Measurements from ENCODE around the gene RBM46.

Gene RBM46, protein sequence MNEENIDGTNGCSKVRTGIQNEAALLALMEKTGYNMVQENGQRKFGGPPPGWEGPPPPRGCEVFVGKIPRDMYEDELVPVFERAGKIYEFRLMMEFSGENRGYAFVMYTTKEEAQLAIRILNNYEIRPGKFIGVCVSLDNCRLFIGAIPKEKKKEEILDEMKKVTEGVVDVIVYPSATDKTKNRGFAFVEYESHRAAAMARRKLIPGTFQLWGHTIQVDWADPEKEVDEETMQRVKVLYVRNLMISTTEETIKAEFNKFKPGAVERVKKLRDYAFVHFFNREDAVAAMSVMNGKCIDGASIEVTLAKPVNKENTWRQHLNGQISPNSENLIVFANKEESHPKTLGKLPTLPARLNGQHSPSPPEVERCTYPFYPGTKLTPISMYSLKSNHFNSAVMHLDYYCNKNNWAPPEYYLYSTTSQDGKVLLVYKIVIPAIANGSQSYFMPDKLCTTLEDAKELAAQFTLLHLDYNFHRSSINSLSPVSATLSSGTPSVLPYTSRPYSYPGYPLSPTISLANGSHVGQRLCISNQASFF

DNA sequence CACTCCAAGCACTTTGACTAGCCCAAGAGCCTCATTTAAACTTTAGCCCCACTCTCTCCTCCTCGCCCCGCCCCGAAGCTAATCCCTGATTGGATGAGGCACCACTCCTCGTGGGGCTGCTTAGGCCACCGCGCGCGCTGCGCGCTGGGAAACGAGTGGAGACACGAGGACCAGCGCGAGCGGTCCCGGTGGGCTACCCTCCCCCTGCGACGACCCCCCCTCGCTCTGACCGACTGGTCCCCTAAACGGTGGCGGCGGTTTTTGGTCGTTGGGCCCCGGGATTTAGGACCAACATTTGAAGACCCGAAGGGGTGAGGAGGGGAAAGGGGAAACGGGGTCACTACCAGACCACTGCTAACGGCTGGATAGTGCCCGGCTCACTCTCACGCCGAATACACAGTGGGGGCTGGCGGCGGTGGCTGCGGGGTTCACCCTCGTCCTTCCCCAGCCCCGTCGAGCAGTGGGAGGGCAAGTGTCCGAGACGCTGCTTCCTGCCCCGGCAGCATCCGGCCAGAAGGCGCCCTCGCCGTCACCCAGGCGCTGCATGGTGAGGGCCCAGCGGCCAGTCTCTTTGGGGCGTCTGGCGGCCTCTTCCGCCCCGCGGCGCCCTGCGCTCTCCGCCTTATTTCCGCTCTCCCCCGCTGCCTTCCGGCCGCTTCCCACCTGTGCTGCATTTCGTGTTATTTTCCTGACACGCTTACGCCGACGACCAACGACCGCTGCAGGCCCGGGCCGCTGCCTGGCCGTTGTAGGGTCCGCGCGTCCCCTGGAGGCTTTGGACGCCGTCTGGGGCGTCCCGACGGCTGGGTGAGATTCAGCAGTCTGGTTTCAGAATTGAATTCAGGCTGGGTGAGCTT is at the start of gene RBM46:
Gene RBM46 (plus strand): TSS at position 147 of the 857 bp plus-strand sequence. CDS start 15,481 bp downstream, outside the sequence.
- no peaks in the 10 kb centered on the region for H3K4me1 ChIP-seq
- no peak within 1 kb of the TSS for H3K4me3 ChIP-seq
- H3K9me3 ChIP-seq (replicated peaks in 1 of 11), result peaks cover 9 to 15% (median 13%) of the 10 kb centered on the region in 11 experiments; a peak in 21 of 22 replicates
- TF ChIP-seq Cebpa-rat (IDR thresholded peaks at IDR 0.05), result no peak
- H3K9ac ChIP-seq, result no peak within 1 kb of the TSS
- no peaks in the 10 kb centered on the region for H4K20me1 ChIP-seq
- H3K27ac ChIP-seq, result no peak within 1 kb of the TSS
- H3K36me3 ChIP-seq, result no peaks in the 10 kb centered on the region
- H3K4me2 ChIP-seq, result no peak within 1 kb of the TSS
- no peaks in the 10 kb centered on the region for H3K27me3 ChIP-seq

DNA sequence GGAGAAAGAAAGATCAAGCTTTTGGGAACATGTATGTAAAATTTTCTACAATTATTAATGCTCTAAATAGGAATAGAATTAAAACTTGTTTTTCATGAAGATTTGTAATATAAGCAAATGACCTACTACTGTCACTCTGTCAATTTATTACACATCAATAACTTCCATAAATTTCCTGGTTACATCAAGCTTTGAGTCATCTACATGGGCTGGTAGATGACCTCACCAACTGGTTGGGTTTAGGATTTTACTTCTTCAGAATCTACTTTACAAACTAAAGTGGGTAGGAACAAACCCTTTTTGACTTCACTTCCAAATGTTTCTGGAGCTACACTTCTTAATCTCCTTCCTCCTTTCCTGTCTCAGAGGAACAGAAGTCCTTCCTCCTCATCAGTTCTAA is 49.3 kb upstream of the RBM46 start:
- no peak overlapping the region for H3K9ac ChIP-seq

GRCh38 chr4:154732669-154733068 is 48.4 kb upstream of the RBM46 start:
- Histone ChIP-seq H3K9me3 (replicated peaks in 1 of 11) (no peaks in the 10 kb centered on the region), H3K27ac (no peak overlapping the region), H3K27me3 (no peaks in the 10 kb centered on the region), H3K4me3 (no peak overlapping the region), H3K36me3 (no peaks in the 10 kb centered on the region), H3K4me2 (no peak overlapping the region), H3K4me1 (no peaks in the 10 kb centered on the region), H4K20me1 (no peaks in the 10 kb centered on the region), H3K9ac (no peak overlapping the region)
- TF ChIP-seq Cebpa-rat (IDR thresholded peaks at IDR 0.05), result no peak

More for the DNA sequence above, 49.3 kb upstream of the RBM46 start:
- no peaks in the 10 kb centered on the region for H3K36me3 ChIP-seq
- TF ChIP-seq Cebpa-rat (IDR thresholded peaks at IDR 0.05), result no peak
- no peaks in the 10 kb centered on the region for H3K4me1 ChIP-seq
- H3K9me3 ChIP-seq (replicated peaks in 1 of 11), result no peaks in the 10 kb centered on the region
- no peak overlapping the region for H3K4me2 ChIP-seq
- no peaks in the 10 kb centered on the region for H3K27me3 ChIP-seq
- H4K20me1 ChIP-seq, result no peaks in the 10 kb centered on the region
- no peak overlapping the region for H3K27ac ChIP-seq
- H3K4me3 ChIP-seq, result no peak overlapping the region

GRCh38 chr4:154736770-154737169 is 44.3 kb upstream of the RBM46 start:
- no peak overlapping the region for H3K4me2 ChIP-seq
- no peak overlapping the region for H3K9ac ChIP-seq
- peaks cover 0 to 8% (median 1%) of the 10 kb centered on the region in 11 experiments; a peak in 15 of 22 replicates for H3K9me3 ChIP-seq (replicated peaks in 1 of 11)
- no peak overlapping the region for H3K27ac ChIP-seq
- H3K4me1 ChIP-seq, result no peaks in the 10 kb centered on the region
- no peaks in the 10 kb centered on the region for H3K36me3 ChIP-seq
- no peak overlapping the region for H3K4me3 ChIP-seq
- no peaks in the 10 kb centered on the region for H3K27me3 ChIP-seq
- no peaks in the 10 kb centered on the region for H4K20me1 ChIP-seq
- TF ChIP-seq Cebpa-rat (IDR thresholded peaks at IDR 0.05), result no peak

DNA sequence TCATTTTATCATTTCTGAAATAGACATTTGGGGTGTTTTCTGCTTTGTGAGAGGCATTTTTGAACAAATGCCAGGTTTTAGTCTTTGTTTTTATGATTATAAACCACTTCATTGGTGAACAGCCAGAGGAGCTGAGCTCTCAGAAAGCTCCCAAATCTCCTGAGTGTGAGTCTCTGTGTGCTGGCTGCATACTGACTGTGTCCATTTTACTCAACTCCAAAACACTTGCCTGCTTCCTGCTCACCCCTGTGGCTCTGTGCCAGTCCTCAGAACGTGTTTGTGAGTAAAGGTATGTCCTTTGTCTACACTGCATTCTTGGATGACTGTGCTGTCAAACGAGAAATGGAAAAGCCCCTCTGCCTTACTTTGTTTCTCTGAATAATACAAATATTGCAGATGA is 42.6 kb upstream of the RBM46 start:
- no peak overlapping the region for H3K27ac ChIP-seq

DNA sequence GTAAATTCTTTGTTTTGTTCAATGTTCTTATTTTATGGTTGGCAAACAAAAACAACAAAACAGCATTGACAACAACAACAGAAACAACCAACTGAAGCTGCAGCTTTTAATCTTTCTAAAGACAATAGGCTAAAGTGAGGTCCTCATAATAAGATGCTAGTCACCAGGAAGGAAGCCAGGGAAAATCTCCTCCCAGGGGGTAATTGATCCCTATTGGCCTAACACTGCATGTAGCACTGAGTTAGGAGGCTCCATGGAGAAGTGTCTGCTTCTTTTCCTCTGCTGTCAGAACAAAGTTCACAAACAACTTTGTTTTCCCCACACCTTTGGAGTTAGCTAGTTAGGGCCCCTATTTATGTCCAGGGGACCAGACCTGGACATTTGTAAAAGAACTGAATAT is 42.0 kb upstream of the RBM46 start:
- H3K27ac ChIP-seq, result no peak overlapping the region
- TF ChIP-seq Cebpa-rat (IDR thresholded peaks at IDR 0.05), result no peak
- no peaks in the 10 kb centered on the region for H3K4me1 ChIP-seq
- no peaks in the 10 kb centered on the region for H3K27me3 ChIP-seq
- no peak overlapping the region for H3K4me3 ChIP-seq
- no peaks in the 10 kb centered on the region for H3K36me3 ChIP-seq
- H4K20me1 ChIP-seq, result no peaks in the 10 kb centered on the region
- H3K4me2 ChIP-seq, result no peak overlapping the region
- peaks cover 21 to 31% (median 22%) of the 10 kb centered on the region in 11 experiments for H3K9me3 ChIP-seq (replicated peaks in 1 of 11)
- no peak overlapping the region for H3K9ac ChIP-seq

More for the DNA sequence above, 42.6 kb upstream of the RBM46 start:
- peaks cover 14 to 24% (median 15%) of the 10 kb centered on the region in 11 experiments for H3K9me3 ChIP-seq (replicated peaks in 1 of 11)
- H3K36me3 ChIP-seq, result no peaks in the 10 kb centered on the region
- no peaks in the 10 kb centered on the region for H4K20me1 ChIP-seq
- no peaks in the 10 kb centered on the region for H3K4me1 ChIP-seq
- TF ChIP-seq Cebpa-rat (IDR thresholded peaks at IDR 0.05), result no peak
- no peaks in the 10 kb centered on the region for H3K27me3 ChIP-seq
- no peak overlapping the region for H3K4me2 ChIP-seq
- H3K9ac ChIP-seq, result no peak overlapping the region
- no peak overlapping the region for H3K4me3 ChIP-seq

- no peak overlapping the region for H3K4me2 ChIP-seq
- H3K27me3 ChIP-seq, result no peaks in the 10 kb centered on the region
- no peaks in the 10 kb centered on the region for H3K4me1 ChIP-seq
- H3K9me3 ChIP-seq (replicated peaks in 1 of 11), result peaks cover 28 to 43% (median 30%) of the 10 kb centered on the region in 11 experiments
- H4K20me1 ChIP-seq, result no peaks in the 10 kb centered on the region
- H3K27ac ChIP-seq, result no peak overlapping the region
- no peak overlapping the region for H3K4me3 ChIP-seq
- H3K36me3 ChIP-seq, result no peaks in the 10 kb centered on the region
- TF ChIP-seq Cebpa-rat (IDR thresholded peaks at IDR 0.05), result no peak
- no peak overlapping the region for H3K9ac ChIP-seq
These were observed 40.6 kb upstream of the RBM46 start for GRCh38 chr4:154740462-154740861.

DNA sequence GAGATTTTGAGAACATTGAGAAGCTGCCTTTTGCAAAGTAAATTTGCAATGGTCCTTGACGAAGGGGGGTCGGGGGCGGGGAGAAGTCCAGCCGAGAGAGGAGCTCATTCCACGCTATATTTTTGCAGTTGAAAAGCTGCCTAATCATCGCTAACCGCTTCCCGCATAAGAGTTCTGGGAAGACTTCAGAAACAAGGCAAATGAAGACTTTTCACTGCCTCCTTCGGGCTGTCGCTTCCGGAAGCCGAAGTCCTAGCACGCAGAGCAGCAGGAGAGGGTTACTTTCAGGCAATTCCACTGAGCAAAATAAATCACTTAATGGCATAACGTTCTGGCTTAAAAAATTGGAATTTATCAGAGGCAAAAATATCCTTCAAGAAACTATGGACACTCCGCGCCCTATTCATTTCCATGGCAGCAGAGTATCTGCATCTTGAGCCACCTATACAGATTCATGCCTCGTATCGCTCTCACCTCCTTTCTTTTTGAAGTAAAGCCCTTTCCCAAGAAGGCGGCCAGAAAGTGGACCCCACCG is 39.9 kb upstream of the RBM46 start:
- no peak for TF ChIP-seq Cebpa-rat (IDR thresholded peaks at IDR 0.05)
- H3K4me1 ChIP-seq, result no peaks in the 10 kb centered on the region
- H3K9me3 ChIP-seq (replicated peaks in 1 of 11), result peaks cover 28 to 43% (median 30%) of the 10 kb centered on the region in 11 experiments
- no peaks in the 10 kb centered on the region for H3K36me3 ChIP-seq
- no peaks in the 10 kb centered on the region for H4K20me1 ChIP-seq
- H3K27ac ChIP-seq, result no peak overlapping the region
- H3K27me3 ChIP-seq, result no peaks in the 10 kb centered on the region
- H3K4me2 ChIP-seq, result no peak overlapping the region
- H3K9ac ChIP-seq, result no peak overlapping the region
- H3K4me3 ChIP-seq, result no peak overlapping the region
